Breast epithelium (tissue), 3 donors: Measurements from ENCODE around the gene BMP7.

Experiments
- POLR2A ChIP-seq: fragments of 450-650 bp; IDR thresholded peaks from one replicate; pipeline ENCODE4 v1.6.1; 2016; ENCODE audit warnings: antibody characterized with exemption, mild to moderate bottlenecking, moderate library complexity
- POLR2AphosphoS5 ChIP-seq, 3 donors: sonication (generic); formaldehyde crosslinking; IDR thresholded peaks; one replicate each; pipeline ENCODE4 v1.6.1; 2017; ENCODE audit warnings: antibody characterized with exemption in 3 of 3
- TF ChIP-seq, protein P1 (sequence below), 3 donors: fragments of 450-650 bp; IDR thresholded peaks; one replicate each; pipeline ENCODE4 v1.5.1; 2016 to 2017; ENCODE audit warnings: antibody characterized with exemption in 3 of 3, mild to moderate bottlenecking in 3 of 3, moderate library complexity in 3 of 3

DNA sequence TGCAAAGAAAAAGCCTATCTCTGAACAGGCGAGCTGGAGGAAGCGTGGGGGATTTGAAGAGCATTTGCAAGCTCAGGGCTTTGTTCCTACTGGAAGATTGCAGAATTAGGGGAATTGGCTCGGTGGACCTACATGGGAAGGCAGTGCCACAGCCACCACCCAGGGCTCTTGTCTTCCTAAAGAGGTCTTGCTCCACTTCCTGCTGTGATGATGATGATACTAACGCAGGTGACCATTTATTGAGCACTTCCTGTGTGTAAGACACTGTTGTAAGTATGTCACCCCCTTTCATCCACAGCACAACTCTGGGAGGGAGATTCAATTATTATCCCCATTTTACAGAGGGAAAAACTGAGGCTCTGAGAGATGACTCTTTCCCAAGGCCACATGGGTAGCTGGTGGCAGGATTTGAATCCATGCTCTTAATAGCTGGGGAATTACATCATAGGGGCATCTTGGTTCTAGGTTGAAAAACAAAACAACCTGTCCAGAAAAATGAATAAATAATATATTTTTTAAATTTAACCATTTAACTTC lies 41.2 kb downstream of the BMP7 start:
- TF ChIP-seq, protein P1, sequence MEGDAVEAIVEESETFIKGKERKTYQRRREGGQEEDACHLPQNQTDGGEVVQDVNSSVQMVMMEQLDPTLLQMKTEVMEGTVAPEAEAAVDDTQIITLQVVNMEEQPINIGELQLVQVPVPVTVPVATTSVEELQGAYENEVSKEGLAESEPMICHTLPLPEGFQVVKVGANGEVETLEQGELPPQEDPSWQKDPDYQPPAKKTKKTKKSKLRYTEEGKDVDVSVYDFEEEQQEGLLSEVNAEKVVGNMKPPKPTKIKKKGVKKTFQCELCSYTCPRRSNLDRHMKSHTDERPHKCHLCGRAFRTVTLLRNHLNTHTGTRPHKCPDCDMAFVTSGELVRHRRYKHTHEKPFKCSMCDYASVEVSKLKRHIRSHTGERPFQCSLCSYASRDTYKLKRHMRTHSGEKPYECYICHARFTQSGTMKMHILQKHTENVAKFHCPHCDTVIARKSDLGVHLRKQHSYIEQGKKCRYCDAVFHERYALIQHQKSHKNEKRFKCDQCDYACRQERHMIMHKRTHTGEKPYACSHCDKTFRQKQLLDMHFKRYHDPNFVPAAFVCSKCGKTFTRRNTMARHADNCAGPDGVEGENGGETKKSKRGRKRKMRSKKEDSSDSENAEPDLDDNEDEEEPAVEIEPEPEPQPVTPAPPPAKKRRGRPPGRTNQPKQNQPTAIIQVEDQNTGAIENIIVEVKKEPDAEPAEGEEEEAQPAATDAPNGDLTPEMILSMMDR (IDR thresholded peaks at IDR 0.05): no peak
- no peak for TF ChIP-seq POLR2A
- TF ChIP-seq POLR2AphosphoS5 (IDR thresholded peaks at IDR 0.05): no peak
